GM19043 (cell line): ENCODE data around the gene CD2BP2.

Experiments used
- ATAC-seq: cut with Tn5 transposase; IDR thresholded peaks from one replicate; pipeline ENCODE4 v1.9.1; 2021; ENCODE audit warnings: low read depth; ENCODE audit not compliant: unreplicated experiment

Gene CD2BP2

DNA sequence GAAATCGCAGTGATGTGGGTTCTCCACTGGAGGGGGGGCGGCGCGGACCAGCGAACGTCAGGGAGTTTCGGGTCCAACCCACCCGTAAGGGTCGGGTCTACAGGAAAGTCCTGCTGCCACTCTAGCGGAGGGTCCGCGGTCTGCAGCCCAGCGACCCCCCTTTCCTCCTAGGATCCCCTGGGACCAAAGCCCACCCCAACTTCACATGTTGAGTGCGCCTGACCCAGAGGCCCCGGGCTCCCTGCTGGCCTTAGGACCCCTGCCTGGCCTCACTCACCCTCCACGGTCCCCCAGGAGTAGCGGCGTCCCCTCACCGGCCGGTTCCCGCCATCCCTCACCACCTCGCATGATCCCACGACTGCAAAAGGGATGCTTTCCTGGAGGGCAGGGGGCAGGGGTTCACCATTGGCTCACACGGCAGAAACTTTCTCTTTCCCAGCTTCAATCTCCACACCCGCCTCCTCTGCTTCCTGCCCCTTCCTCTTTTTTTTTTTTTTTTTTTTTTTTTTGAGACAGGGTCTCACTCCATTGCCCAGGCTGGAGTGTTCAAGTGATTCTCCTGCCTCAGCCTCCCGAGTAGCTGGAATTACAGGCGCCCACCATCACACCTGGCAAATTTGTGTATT lies 24.2 kb upstream of the CD2BP2 start:
- no peak for ATAC-seq

DNA sequence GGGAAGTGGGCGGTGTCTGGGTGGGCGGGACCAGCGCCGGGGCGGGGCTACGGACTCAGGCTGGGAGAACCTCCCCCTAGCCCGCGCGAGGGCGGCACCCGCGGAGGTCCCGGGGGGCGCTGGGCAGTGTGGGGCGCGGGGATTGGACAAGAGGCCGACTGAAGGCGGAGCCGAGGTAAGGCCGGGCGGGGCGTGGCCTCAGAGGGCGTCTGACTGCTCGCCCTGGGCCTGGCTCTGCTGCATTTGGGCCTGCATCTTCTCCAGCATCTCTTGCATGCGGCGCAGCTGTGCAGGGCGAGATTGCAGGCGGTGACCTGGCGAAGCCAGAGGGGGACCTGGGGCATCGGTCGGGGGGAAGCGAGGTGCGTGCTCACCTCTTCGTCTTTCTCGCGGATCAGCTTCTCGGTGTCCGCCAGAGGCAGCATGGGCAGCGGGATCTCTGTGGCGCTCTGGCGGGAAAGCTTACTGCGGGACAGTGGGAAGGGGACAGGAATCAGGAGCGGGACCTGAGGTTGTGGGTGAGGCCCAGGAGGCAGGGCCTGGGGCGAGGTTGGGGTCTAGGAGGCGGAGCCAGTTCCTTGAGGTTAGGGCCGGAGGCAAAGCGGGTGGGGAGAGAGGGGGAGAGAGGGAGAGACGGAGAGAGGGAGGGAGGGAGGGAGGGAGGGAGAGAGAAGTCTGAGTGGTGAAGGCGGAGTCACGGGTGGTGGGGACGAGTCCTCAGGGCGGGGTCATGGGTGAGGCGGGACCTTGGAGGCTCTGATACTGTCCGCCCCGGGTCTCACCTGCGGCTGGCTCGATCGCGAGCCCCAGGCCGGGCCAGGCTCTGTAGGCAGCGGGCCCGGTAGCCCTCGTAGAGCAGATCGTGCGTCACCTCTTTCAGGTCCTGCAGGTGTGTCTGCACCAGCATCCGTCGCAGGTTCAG lies 23.4 kb upstream of the CD2BP2 start:
- ATAC-seq, result peak; percentile 75

DNA sequence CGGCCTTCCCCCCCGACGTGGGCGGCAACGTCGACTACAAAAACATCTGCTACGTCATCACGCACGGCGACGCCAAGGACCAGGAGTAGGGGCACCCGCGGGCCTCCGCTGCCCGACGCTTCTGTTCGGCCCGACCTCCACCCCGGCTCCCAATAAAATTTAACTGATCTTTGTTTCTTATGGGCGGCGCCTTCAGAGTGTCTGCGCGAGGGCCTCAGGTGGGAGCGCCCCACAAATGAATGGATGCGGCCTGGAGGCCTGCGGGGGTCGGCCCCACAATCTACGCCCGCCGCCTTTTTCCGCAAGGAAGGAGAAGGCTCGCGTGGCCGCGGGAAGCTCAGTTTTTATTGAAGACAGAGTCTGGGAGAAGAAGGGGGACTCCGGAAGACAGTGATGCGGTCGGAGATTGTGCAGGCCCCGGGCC lies 22.7 kb upstream of the CD2BP2 start:
- ATAC-seq, result peak; percentile 21

DNA sequence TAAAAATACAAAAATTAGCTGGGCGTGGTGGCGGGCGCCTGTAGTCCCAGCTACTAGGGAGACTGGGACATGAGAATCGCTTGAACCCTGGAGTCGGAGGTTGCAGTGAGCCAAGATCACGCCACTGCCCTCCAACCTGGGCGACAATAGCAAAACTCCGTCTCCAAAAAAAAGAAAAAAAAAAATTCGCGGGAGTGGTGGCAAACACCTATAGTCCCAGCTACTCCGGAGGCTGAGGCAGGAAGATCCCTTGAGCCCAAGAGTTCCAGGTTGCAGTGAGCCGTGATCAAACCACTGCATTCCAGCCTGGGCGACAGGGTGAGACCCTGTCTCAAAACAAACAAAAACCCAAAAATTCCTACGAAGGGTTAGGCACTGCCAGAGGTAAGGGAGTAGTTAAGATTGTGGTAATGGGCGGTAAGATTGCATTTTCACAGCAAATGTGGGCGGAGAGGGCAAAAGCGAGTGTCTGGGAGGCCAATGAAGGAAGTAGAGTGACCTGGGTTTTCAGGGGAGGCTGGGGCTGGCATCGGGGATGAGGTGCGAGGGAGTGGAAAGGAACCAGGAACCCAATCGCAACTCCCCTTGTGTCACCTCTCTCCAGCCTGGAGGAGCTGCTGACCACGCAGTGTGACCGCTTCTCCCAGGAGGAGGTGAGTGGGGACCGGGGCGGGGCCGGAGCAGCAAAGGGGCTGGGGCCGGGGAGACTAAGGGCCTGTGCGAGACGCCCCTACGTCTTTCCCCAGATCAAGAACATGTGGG lies 22.1 kb upstream of the CD2BP2 start:
- no peak for ATAC-seq

DNA sequence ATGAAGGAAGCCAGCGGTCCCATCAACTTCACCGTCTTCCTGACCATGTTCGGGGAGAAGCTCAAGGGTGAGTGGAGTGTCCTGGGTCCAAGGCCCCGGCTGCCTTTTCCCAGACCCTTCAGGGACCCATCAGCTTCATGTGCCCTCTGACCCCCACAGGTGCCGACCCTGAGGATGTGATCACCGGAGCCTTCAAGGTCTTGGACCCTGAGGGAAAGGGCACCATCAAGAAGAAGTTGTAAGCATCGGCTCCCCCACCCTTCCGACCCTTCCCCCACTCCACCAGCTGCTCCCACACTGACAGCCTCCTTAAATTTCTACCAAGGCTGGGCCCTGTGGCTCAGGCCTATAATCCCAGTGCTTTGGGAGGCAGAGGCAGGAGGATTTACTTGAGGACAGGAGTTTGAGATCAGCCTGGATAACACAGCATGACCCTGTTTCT lies 21.4 kb upstream of the CD2BP2 start:
- no peak for ATAC-seq

DNA sequence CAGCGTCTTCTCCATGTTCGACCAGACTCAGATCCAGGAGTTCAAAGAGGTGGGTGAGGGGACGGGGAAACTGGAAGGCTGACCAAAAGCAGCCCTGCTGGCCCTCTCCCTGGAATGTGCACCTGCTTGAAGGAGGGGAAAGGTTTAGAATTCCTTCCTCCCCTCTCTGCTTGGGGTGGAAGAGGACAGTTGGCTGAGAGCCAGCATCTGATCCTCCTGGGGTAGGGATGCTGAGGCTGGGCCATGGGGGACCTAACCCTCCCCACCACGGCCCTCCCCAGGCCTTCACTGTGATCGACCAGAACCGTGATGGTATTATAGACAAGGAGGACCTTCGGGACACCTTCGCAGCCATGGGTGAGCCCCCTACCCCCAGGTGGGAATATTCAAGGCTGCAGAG lies 20.8 kb upstream of the CD2BP2 start:
- ATAC-seq, result no peak

DNA sequence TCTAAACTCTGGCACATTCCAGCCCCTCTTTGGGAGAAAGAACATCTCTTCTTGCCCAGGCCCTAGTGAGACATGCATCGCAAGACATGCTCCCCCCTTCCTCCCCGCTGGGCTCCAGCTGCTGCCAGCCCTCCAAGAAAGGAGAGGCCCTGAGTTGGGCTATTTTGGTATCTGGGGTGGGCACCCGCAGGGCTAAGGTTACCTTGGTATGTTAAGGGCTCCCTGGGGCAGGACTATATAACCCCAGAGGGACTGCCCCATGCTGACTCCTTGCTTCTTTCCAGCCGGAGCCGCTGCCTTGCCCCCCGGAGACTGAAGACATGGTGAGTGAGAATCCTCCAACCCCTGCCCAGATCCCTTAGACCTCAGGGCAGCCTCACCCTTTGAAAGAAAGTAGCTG lies 19.4 kb upstream of the CD2BP2 start, which contains the start of gene MYL11:
MYL11 (plus strand) TSS at position 265 of the 400 bp plus-strand sequence; CDS start at position 321, 56 bp downstream.
- no peak for ATAC-seq

DNA sequence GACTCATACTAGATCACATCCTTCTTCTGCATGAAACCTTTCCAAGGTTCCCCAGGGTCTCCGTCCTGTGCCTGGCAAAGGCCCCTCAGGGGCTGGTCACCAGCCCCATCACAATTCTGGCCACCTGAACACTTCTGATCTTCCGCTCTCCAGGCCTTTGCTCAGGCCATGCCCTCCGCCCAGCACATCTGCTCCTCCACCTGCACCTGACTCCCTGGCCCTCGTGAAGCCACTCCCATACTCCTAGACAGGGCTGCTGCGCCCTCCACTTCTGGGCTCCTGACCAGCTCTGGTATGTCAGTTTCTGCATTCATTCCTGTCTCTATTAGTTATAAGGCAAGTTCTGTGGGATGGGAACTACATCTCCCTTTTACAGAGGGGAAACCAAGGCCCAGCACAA lies 17.6 kb upstream of the CD2BP2 start:
- no peak for ATAC-seq

DNA sequence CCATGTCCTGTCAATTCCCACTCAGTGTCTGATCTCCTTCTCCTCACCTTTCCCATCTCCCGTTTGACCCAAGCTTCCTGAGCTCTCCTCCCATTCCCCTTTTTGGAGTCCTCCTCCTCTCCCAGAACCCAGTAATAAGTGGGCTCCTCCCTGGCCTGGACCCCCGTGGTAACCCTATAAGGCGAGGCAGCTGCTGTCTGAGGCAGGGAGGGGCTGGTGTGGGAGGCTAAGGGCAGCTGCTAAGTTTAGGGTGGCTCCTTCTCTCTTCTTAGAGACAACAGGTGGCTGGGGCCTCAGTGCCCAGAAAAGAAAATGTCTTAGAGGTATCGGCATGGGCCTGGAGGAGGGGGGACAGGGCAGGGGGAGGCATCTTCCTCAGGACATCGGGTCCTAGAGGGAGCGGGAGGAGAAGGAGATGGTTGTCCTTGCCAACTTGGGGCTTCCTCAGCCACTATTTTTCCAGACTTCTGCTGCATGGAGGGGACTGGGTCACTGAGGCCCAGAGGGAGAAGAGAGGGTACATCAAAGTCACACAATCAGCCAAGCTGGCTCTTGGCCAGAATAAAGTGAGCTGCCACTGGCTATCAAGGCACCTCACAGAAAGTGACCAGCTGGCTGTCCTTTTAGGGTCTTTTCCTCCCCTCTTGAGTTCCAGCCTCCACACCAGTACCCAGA lies 17.1 kb upstream of the CD2BP2 start:
- ATAC-seq, result no peak

DNA sequence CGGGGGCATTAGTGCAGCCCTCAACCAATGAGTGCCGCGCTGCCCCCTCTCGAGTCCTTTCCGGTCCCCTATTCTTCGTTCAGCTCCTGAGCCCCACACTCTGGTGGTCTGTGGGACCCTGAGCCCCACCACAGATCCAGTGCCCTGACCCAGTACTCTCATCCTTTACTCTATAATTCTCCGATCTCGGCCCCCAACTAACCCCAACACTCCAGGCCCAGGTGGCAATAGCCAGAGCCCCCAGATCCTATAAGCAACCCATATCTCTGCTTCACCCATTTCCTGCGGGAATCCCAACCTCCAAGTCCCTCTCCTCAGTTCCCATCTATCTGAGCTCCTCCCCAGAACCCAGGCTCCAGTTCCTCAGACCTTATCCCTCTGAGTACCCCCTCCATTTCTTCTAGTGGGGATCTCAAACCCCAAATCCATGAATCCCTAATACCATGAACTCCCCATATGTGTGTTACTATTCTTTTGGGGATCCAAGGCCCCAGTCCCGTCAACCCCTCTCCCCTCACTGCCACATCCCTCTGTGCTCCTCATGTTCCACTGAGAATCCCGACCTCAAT lies 16.2 kb upstream of the CD2BP2 start:
- ATAC-seq, result no peak

DNA sequence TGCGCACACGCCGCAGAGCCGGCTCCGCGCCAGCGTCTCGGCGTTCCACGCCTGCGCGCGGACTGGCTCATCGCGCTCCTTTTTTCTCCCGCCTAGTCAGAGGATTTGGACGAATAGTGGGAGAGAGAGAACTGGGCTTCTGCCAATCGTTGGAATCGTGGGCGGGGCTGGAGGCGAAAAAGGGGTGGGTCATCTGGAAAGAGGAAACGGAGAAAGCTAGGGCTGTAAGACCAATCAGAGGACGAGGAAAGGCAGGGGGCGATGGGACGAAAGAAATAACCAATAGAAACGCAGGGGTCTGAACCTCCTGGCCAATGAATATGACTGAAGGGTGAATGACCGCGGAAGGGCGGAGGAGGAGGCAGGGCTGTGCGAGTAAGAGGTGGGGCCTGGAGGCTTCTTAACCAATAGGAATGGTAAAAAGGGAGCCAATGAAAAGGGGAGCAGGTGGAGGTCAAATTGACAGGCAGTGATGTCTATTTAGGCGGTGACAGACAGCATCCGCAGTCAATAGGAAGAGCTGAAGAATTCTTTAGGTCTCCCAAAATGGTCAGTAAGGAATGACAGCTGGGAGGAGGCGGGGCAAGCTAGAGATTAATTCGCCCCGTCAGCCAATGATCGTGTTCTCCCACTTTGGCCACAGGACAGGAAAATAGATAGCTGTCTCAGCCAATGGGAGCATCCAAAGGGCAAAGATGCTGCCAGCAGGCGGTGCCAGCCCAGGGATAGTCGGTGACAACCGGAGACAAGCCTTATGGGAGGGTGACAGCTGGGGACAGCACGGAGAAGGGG lies 15.5 kb upstream of the CD2BP2 start, which contains the start of gene TBC1D10B:
TBC1D10B (minus strand) TSS at position 39 of the 792 bp plus-strand sequence. CDS start 311 bp downstream, outside the sequence.
- ATAC-seq, result peak; percentile 70

DNA sequence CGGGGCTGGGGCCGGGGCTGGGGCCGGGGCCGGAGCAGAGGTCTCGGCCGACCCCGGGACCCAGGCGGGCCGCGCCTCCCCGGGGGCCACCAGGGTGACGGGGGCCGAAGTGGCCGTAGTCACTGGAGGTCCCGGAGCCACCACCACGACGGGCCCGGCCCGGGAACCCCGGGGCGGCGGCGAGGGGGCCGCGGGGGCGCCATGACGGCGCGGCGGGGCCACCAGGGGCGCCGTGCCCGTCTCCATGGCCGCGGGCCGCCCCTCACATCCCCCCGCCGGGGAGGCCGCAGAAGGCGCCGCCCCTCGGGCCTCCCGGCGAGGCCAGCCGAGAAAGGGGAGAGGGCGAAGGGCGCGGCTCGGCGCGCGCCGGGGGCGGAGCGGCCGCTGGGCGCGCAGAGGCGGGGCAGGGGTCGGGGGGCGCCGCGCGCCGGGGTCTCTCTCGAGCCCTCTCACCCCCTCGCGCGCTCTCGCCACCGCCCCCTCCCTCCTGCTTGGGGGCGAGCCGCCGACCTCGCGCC lies 14.9 kb upstream of the CD2BP2 start:
- ATAC-seq, result no peak

DNA sequence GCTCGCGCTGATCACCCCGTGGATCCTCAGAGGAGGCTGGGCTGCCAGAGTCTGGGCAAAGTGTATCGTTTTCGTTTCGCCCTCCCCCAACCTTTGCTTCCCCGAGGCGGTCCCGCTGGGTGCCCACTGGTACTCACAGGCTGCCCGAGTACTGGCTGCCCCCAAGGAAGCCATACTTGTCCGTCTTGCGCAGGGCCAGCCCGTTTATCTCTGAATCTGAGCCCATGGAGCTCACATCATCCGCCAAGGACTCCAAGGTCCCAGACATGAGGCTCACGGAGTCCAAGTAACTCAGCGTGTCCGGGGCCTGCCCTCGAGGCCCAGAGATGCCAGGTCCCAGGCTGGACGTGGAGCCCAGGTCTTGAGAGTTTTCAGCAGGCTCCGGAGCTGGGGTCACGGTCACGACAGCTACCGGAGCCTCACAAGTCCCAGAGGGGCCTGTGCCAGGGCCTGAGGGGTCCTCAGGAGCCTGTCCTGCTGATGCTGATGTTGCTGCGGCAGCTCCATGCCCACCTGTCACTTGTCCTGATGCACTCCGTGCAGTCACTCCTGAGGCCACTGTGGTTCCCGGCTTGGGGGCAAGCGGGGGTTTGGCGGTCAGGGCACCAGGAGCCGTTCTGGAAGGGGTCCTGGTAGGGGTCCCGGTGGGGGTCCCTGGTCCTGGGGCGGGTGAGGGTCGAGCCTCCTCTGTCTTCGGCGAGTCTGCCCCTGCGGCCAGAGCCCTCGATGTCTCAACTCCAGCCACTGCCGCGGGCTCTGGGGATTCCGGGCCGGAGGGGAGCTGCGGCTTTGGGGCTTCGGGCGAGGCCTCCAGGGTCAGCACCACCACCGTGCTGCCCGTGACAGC lies 14.2 kb upstream of the CD2BP2 start:
- ATAC-seq, result no peak

DNA sequence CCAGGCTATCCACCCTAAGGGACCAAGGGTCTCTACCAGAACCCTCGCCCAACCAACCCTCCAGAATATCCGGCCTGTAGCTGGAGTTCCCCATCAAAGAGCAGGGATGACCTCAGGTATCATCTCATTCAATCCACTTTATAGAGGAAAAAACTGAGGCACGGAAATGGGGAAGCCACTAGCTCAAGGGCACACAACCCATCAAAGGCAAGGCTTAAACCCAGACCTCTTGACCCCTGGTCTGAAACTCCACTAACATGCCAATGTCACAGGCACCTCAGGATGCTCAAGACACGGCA lies 13.6 kb upstream of the CD2BP2 start:
- no peak for ATAC-seq

DNA sequence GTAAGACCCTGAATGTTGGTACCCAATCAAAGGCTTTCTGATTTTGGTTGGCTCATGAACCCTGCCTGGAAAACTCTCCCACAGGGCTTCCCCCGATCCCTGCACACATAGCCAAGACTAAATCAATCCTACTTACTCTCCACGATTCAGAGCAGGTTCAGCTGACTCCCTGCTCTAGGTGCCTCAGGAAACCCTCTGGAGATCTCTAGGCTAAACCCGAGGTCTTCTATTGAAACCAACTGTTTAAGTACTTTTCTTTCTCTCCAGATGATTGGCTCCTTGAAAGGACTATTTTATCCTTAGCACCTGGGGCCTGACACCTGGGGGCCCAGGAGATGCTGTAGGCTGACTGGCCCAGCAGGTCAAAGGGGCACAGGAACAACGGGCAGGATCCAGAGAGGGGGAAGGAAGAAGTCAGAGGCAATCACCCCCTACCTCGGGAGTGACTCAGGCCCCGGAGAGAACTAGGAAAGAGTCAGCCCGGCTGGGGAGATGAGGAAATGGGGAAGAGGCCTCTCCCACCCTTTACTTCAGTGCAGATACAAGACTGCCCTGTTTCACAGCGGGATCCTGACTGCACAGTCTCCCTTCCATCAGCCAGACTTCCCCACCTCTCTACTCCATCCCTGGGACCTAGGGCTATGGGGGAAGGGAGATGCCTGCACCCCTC lies 13.1 kb upstream of the CD2BP2 start:
- ATAC-seq, result no peak

DNA sequence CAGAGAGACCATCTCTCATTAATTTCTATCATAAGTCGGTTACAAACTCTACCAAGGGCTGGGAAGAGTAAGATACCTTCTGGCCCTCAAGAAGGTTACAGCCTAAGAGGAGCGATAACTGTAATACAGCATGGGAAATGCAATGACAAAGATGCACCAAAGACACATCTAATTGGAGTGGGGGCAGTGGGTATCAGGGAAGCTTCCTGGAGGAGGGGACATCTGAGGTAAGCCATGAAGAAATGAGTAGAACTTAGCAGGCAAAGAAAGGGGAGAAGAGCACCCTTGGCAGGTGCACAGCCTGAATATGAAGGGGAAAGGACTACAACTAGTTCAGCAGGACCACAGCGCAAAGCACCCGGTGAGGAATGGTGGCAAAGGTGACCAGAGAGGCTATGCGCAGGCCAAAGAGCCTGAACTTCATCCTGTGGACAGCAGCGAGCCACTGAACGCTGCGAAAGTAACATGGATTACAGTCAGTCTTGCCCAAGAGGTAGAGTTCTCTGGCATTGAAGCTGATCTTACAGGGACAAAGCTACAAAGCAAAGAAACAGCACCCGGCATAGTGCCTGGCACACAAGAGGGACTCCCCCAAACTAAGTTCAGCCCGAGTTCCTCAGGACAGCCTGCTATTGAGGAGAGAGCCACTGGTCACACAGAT lies 12.4 kb upstream of the CD2BP2 start:
- no peak for ATAC-seq

DNA sequence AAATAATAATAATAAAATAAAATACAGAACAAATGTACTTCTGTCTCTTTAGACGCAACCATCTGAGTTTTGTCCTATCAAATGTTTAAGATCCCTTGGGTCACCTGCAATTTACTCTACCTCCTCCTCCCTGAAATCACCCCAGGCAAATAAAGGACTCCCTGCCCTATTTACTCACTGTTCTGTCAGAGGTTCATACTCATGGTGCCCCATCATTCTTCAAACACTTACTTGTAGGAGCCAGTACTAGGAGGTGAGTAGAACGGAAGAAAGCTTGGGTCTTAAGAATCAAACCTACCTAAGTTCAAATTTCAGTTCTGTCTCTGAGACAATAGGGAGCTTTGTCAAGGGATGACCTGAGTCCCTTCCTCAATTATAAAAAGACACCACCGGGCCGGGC lies 11.4 kb upstream of the CD2BP2 start:
- ATAC-seq, result no peak
